HCT116 (cell line): ENCODE results near the gene GRIN2A. TPM values are rescaled to one million over a fixed set of nuclear protein-coding genes. Genes with fewer than 3 reads are reported as not detected.

ENCODE experiments used
- ATAC-seq: fragments of 200-7000 bp; cut with Tn5 transposase; 2 replicates; pipeline ENCODE4 v1.9.1; 2020; ENCODE audit warnings: mild to moderate bottlenecking, moderate library complexity
- BruUV-seq: library from RNA; stranded (reverse); fragments of 400-500 nt; replicated peaks from 2 replicates; lab custom pipeline; 2021; lab: Mats Ljungman, UMichigan
- CTCF ChIA-PET: fragments of 300-600 bp; sonication (Branson Sonifier 250); formaldehyde crosslinking; loops from one replicate; lab custom pipeline; 2021; ENCODE audit warnings: antibody characterized with exemption; lab: Charles Lee
- POLR2A ChIA-PET: fragments of 300-600, 350-600 bp; sonication (Branson Sonifier 250); formaldehyde crosslinking; loops from one replicate; lab custom pipeline; 2021; ENCODE audit warnings: antibody characterized with exemption; lab: Charles Lee
- RAD21 ChIA-PET, 2 experiments: fragments of 300-600 bp; sonication (Branson Sonifier 250); formaldehyde crosslinking; loops; one replicate each; lab custom pipeline; 2023; ENCODE audit warnings: low total read pairs in 2 of 2; ENCODE audit not compliant: uncharacterized antibody in 2 of 2, unreplicated experiment in 2 of 2, low non-redundant PET in 1 of 2; lab: Charles Lee
- DNase-seq: peaks from one replicate; pipeline ENCODE4 v3.0.0-alpha.2; 2010; ENCODE audit warnings: low read depth, low spot score
- H2AFZ ChIP-seq: fragments of 200-600 bp; shearing (Covaris generic), sonication (generic); 2 replicates; pipeline ENCODE4 v1.6.1; 2017; ENCODE audit warnings: low read depth, mixed run types, mixed read lengths, antibody characterized with exemption, low read length; ENCODE audit not compliant: poor library complexity, severe bottlenecking
- H3K27ac ChIP-seq: 2 replicates; pipeline ENCODE4 v1.5.1; 2012; ENCODE audit warnings: low read depth, low read length
- H3K27me3 ChIP-seq: fragments of 200-600 bp; sonication (generic); 2 replicates; pipeline ENCODE4 v1.6.1; 2016; ENCODE audit warnings: mixed run types, low read length, mixed read lengths; ENCODE audit not compliant: insufficient read depth
- H3K36me3 ChIP-seq, 2 experiments: fragments of 200-500 bp in 1 of 2; fragments of 200-600 bp in 1 of 2; sonication (Bioruptor generic) in 1 of 2; sonication (generic) in 1 of 2; 2 replicates each; pipeline versions ENCODE4 v1.5.1 to v1.6.1; 2014 to 2016; ENCODE audit warnings: low read length in 2 of 2, inconsistent platforms in 1 of 2, mixed read lengths in 1 of 2, mixed run types in 1 of 2; ENCODE audit not compliant: insufficient read depth in 2 of 2, control insufficient read depth in 1 of 2
- H3K4me1 ChIP-seq, 2 experiments: fragments of 200-600 bp in 1 of 2; sonication (generic) in 1 of 2; 2 replicates each; pipeline versions ENCODE4 v1.5.1 to v1.6.1; 2012 to 2017; ENCODE audit warnings: low read length in 2 of 2, inconsistent platforms in 1 of 2, mild to moderate bottlenecking in 1 of 2, mixed read lengths in 1 of 2, mixed run types in 1 of 2, moderate library complexity in 1 of 2; ENCODE audit not compliant: insufficient read depth in 2 of 2, control insufficient read depth in 1 of 2
- H3K4me2 ChIP-seq: fragments of 200-600 bp; sonication (generic); 2 replicates; pipeline ENCODE4 v1.6.1; 2017; ENCODE audit warnings: mixed run types, low read length, mixed read lengths
- H3K4me3 ChIP-seq, 2 experiments: fragments of 200-600 bp in 1 of 2; sonication (generic) in 1 of 2; replicated peaks in 1 of 2; 2 replicates each; pipeline ENCODE4 v1.5.1; 2011 to 2016; ENCODE audit warnings: low read length in 2 of 2, control low read depth in 1 of 2, low read depth in 1 of 2, mild to moderate bottlenecking in 1 of 2, mixed read lengths in 1 of 2, mixed run types in 1 of 2
- H3K79me2 ChIP-seq: fragments of 200-600 bp; sonication (generic); 2 replicates; pipeline ENCODE4 v1.6.1; 2017; ENCODE audit warnings: mild to moderate bottlenecking, mixed run types, low read length, moderate library complexity, mixed read lengths; ENCODE audit not compliant: insufficient read depth
- H3K9ac ChIP-seq: fragments of 200-600 bp; sonication (generic); 2 replicates; pipeline ENCODE4 v1.6.1; 2016; ENCODE audit warnings: low read length, mixed read lengths
- H3K9me2 ChIP-seq: fragments of 200-600 bp; sonication (generic), shearing (Covaris generic); 2 replicates; pipeline ENCODE4 v1.6.1; 2017; ENCODE audit warnings: mixed run types, mild to moderate bottlenecking, moderate library complexity; ENCODE audit not compliant: insufficient read depth
- H3K9me3 ChIP-seq, 2 experiments: fragments of 200-500 bp in 1 of 2; fragments of 200-600 bp in 1 of 2; sonication (Bioruptor generic) in 1 of 2; sonication (generic) in 1 of 2; 2 replicates each; pipeline ENCODE4 v1.6.1; 2014 to 2017; ENCODE audit warnings: low read length in 2 of 2, mixed read lengths in 2 of 2, inconsistent platforms in 1 of 2, low read depth in 1 of 2, mild to moderate bottlenecking in 1 of 2, mixed run types in 1 of 2, moderate library complexity in 1 of 2; ENCODE audit not compliant: control insufficient read depth in 1 of 2, insufficient read depth in 1 of 2
- H4K20me1 ChIP-seq: fragments of 200-600 bp; sonication (generic), shearing (Covaris generic); 2 replicates; pipeline ENCODE4 v1.6.1; 2017; ENCODE audit warnings: mixed run types, mild to moderate bottlenecking, moderate library complexity; ENCODE audit not compliant: insufficient read depth
- CBX3 ChIP-seq: IDR thresholded peaks from 2 replicates; pipeline ENCODE4 v1.6.1; 2012; ENCODE audit warnings: low read depth
- CEBPB ChIP-seq: IDR thresholded peaks from 2 replicates; pipeline ENCODE4 v1.6.1; 2012; ENCODE audit warnings: low read depth
- EZH2phosphoT487 ChIP-seq: fragments of 200-600 bp; IDR thresholded peaks from 2 replicates; pipeline ENCODE4 v1.6.1; 2018; ENCODE audit warnings: antibody characterized with exemption, borderline replicate concordance
- FOSL1 ChIP-seq: IDR thresholded peaks from 2 replicates; pipeline ENCODE4 v1.6.1; 2012; ENCODE audit warnings: low read depth
- POLR2AphosphoS5 ChIP-seq: IDR thresholded peaks from 2 replicates; pipeline ENCODE4 v1.6.1; 2011; ENCODE audit warnings: mild to moderate bottlenecking, low read depth, low read length, moderate library complexity
- TCF7L2 ChIP-seq: IDR thresholded peaks from 2 replicates; pipeline ENCODE4 v1.7.0; 2011; ENCODE audit warnings: borderline replicate concordance, inconsistent platforms; ENCODE audit not compliant: insufficient read depth, insufficient read length; ENCODE audit errors: extremely low read depth
- ZBTB33 ChIP-seq: IDR thresholded peaks from 2 replicates; pipeline ENCODE4 v1.6.1; 2011; ENCODE audit warnings: mild to moderate bottlenecking, low read length, moderate library complexity; ENCODE audit not compliant: insufficient replicate concordance; ENCODE audit errors: extremely low read depth
- ZFX ChIP-seq: fragments of 450-650 bp; IDR thresholded peaks from 2 replicates; pipeline ENCODE4 v1.6.1; 2017
- ZNF274 ChIP-seq: fragments of 200-500 bp; sonication (Bioruptor generic); IDR thresholded peaks from 2 replicates; pipeline ENCODE4 v1.6.1; 2014; ENCODE audit warnings: mild to moderate bottlenecking, low read depth, low read length, inconsistent platforms
- intact Hi-C: fragments of 100-400 bp; cut with micrococcal nuclease; formaldehyde crosslinking; loops from 2 replicates; pipeline ENCODE4 v1.10.0; 2022
- total RNA-seq: library from RNA; stranded (reverse); gene quantifications from one replicate; pipeline ENCODE4 v1.2.1, GENCODE V29; 2021; ENCODE audit not compliant: unreplicated experiment

The GRIN2A gene
- total RNA-seq, 1 experiment from 2014 or later, result 0.02 TPM

- Histone ChIP-seq H4K20me1 (no peaks in the 10 kb centered on the region), H3K27ac (no peak overlapping the region), H3K27me3 (no peaks in the 10 kb centered on the region), H3K4me1 (no peaks in the 10 kb centered on the region), H3K4me2 (no peak overlapping the region), H3K9me2 (no peaks in the 10 kb centered on the region), H3K36me3 (no peaks in the 10 kb centered on the region), H3K9ac (no peak overlapping the region), H3K4me3 (no peak overlapping the region), H3K9me3 (no peaks in the 10 kb centered on the region), H3K79me2 (no peaks in the 10 kb centered on the region), H2AFZ (no peak overlapping the region)
- TF ChIP-seq ZBTB33 (no peak), TCF7L2 (no peak), EZH2phosphoT487 (no peak), POLR2AphosphoS5 (no peak), ZFX (no peak), ZNF274 (no peak), CBX3 (no peak), CEBPB (no peak), FOSL1 (no peak)
- no TSS peak for BruUV-seq
- ATAC-seq, result no peak
- ChIA-PET RAD21 (no interaction called here), CTCF (no interaction called here), POLR2A (no interaction called here)
- intact Hi-C loops, result no loop called here
- DNase-seq, result no peak
These were observed 142.8 kb downstream of the GRIN2A start for GRCh38 chr16:10039220-10040096.
